Uterus (tissue), 4 donors: ENCODE data around the gene SCG5. TPM values are rescaled to one million over a fixed set of nuclear protein-coding genes. Genes with fewer than 3 reads are reported as not detected.

ENCODE experiments used
- DNase-seq, 2 donors: peaks; one replicate each; pipeline ENCODE4 v3.0.0-alpha.2; 2019 to 2020
- H3K27ac ChIP-seq, 2 donors: fragments of 200-600 bp; sonication (generic); 1 replicate in 1 of 2; 2 replicates in 1 of 2; pipeline ENCODE4 v1.5.1; 2016 to 2018
- H3K27me3 ChIP-seq, 2 donors: fragments of 200-600 bp; sonication (generic); one replicate each; pipeline ENCODE4 v1.5.1; 2018 to 2019; ENCODE audit warnings: control low read depth in 1 of 2
- H3K36me3 ChIP-seq, 2 donors: fragments of 200-600 bp; sonication (generic); one replicate each; pipeline ENCODE4 v1.5.1; 2019; ENCODE audit warnings: control low read depth in 1 of 2
- H3K4me1 ChIP-seq, 2 donors: fragments of 200-600 bp; sonication (generic); one replicate each; pipeline ENCODE4 v1.5.1; 2018 to 2019; ENCODE audit warnings: control low read depth in 1 of 2
- H3K4me3 ChIP-seq, 2 donors: fragments of 200-600 bp; sonication (generic); 1 replicate in 1 of 2; 2 replicates in 1 of 2; pipeline ENCODE4 v1.5.1; 2018 to 2019; ENCODE audit warnings: mild to moderate bottlenecking in 1 of 2
- H3K9me3 ChIP-seq, 2 donors: fragments of 200-600 bp; sonication (generic); one replicate each; pipeline ENCODE4 v1.5.1; 2019; ENCODE audit warnings: control low read depth in 1 of 2
- POLR2A ChIP-seq, 2 donors: fragments of 450-650 bp; IDR thresholded peaks; one replicate each; pipeline ENCODE4 v1.6.1; 2016; ENCODE audit warnings: antibody characterized with exemption in 2 of 2, mild to moderate bottlenecking in 1 of 2, moderate library complexity in 1 of 2
- intact Hi-C: fragments of 100-400 bp; cut with DNase I; formaldehyde crosslinking; loops from one replicate; pipeline ENCODE4 v1.15.1; 2023; ENCODE audit warnings: low total_unique reads
- total RNA-seq, 4 donors: library from RNA; depleted of rRNA in 3 of 4; stranded (reverse); fragments of >200 nt in 3 of 4; gene quantifications; one replicate each; pipeline versions ENCODE4 v1.1.0 to v1.2.4, GENCODE V29; 2014 to 2023
- TF ChIP-seq, protein P1 (sequence below), 4 experiments: fragments of 200-600 bp in 2 of 4; fragments of 450-650 bp in 2 of 4; sonication (generic) in 2 of 4; IDR thresholded peaks; one replicate each; pipeline ENCODE4 v1.5.1; 2016 to 2019; ENCODE audit warnings: antibody characterized with exemption in 4 of 4, mild to moderate bottlenecking in 2 of 4, moderate library complexity in 1 of 4
- donor health status: DM: yes; HTN: yes; CAD: no.

Gene SCG5
- total RNA-seq, 4 donors from 2014 or later = 1.4 to 42.2 TPM; not detected in 2

DNA sequence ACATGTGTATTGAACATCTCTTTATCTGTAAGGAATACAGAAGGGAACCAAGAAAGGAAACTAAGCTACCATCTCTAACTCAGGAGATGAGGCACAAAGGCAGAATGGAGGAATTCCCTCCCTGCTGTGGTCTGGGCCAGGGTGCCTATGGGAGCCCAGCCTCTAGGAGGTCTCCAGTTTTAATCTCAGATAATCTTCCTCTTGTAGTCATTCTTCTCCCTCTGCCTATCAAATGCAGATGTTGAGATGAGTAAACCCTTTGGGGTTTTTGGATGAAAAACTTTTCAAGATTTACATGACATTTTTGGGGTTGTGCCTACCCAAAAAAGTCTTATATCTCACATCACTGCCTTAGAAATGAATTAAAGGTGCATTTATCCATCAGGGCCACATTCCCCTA lies 23.3 kb downstream of the SCG5 start:
- H3K36me3 ChIP-seq = no peaks in the 10 kb centered on the region

GRCh38 chr15:32667321-32667720 lies 25.8 kb downstream of the SCG5 start:
- H3K9me3 ChIP-seq = no peaks in the 10 kb centered on the region
- intact Hi-C loops = loop anchor here (10.0 kb wide), 1 partner anchor 327 kb away; no protein-coding TSS in a partner anchor
- no peak for TF ChIP-seq POLR2A (IDR thresholded peaks at IDR 0.05)
- TF ChIP-seq, protein P1, sequence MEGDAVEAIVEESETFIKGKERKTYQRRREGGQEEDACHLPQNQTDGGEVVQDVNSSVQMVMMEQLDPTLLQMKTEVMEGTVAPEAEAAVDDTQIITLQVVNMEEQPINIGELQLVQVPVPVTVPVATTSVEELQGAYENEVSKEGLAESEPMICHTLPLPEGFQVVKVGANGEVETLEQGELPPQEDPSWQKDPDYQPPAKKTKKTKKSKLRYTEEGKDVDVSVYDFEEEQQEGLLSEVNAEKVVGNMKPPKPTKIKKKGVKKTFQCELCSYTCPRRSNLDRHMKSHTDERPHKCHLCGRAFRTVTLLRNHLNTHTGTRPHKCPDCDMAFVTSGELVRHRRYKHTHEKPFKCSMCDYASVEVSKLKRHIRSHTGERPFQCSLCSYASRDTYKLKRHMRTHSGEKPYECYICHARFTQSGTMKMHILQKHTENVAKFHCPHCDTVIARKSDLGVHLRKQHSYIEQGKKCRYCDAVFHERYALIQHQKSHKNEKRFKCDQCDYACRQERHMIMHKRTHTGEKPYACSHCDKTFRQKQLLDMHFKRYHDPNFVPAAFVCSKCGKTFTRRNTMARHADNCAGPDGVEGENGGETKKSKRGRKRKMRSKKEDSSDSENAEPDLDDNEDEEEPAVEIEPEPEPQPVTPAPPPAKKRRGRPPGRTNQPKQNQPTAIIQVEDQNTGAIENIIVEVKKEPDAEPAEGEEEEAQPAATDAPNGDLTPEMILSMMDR (IDR thresholded peaks at IDR 0.05) = no peak
- H3K27me3 ChIP-seq = no peaks in the 10 kb centered on the region
- no peak overlapping the region for H3K4me3 ChIP-seq
- H3K27ac ChIP-seq = no peak overlapping the region
- no peaks in the 10 kb centered on the region for H3K36me3 ChIP-seq
- DNase-seq = no peak
- no peaks in the 10 kb centered on the region for H3K4me1 ChIP-seq

More for the DNA sequence above, 23.3 kb downstream of the SCG5 start:
- H3K4me1 ChIP-seq = no peaks in the 10 kb centered on the region
- TF ChIP-seq, protein P1 (IDR thresholded peaks at IDR 0.05) = no peak
- TF ChIP-seq POLR2A (IDR thresholded peaks at IDR 0.05) = no peak
- H3K9me3 ChIP-seq = no peaks in the 10 kb centered on the region
- intact Hi-C loops = loop anchor here (10.0 kb wide), 1 partner anchor 330 kb away; no protein-coding TSS in a partner anchor
- H3K27ac ChIP-seq = no peak overlapping the region
- no peak for DNase-seq
- no peak overlapping the region for H3K4me3 ChIP-seq
- H3K27me3 ChIP-seq = no peaks in the 10 kb centered on the region

- no peaks in the 10 kb centered on the region for H3K27me3 ChIP-seq
- H3K4me1 ChIP-seq = no peaks in the 10 kb centered on the region
- TF ChIP-seq, protein P1 (IDR thresholded peaks at IDR 0.05) = no peak
- no peak for TF ChIP-seq POLR2A (IDR thresholded peaks at IDR 0.05)
- H3K27ac ChIP-seq = no peak overlapping the region
- H3K4me3 ChIP-seq = no peak overlapping the region
- no peak for DNase-seq
- no peaks in the 10 kb centered on the region for H3K36me3 ChIP-seq
- intact Hi-C loops = loop anchor here (10.0 kb wide), 1 partner anchor 326 kb away; no protein-coding TSS in a partner anchor
- H3K9me3 ChIP-seq = no peaks in the 10 kb centered on the region
Measured at GRCh38 chr15:32668942-32669341, 27.4 kb downstream of the SCG5 start.

DNA sequence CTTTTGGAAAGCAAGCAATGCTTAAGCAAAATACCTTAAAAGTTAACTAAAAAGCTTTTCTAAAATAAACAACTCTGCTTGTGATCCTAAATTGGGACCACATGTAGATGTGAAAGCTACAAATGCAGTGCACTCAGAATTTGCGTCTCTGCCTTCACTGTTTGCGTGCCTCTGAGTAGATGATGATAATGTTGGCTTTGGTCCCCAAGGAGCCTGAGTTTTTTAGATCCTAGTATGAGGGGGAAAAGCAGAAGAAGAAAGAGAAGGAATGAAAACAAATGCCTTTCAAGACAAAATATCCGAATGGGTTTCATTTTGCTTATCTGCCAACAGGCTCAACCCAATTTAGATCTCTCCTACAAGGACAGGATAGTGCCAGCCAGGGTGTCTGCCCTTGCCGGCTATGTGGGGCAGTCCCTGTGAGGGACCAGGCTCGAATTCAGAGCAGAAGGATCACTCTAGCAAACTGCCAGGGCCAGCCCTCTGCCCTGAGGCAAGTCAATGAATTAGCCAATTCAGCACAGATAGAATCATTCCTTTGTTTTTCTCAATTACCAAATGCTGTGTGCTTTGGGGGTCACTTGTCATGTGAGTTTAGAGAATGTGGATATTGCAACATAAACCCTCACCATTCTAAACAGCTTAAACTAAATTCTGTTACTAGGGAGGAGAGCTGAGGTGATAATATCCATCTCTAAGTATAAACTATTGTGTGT lies 28.5 kb downstream of the SCG5 start:
- Histone ChIP-seq H3K9me3 (no peaks in the 10 kb centered on the region), H3K4me3 (no peak overlapping the region), H3K36me3 (no peaks in the 10 kb centered on the region), H3K4me1 (no peaks in the 10 kb centered on the region), H3K27ac (no peak overlapping the region), H3K27me3 (no peaks in the 10 kb centered on the region)
- intact Hi-C loops = loop anchor here (10.0 kb wide), 1 partner anchor 325 kb away; no protein-coding TSS in a partner anchor
- DNase-seq = no peak
- no peak for TF ChIP-seq POLR2A (IDR thresholded peaks at IDR 0.05)
- TF ChIP-seq, protein P1 (IDR thresholded peaks at IDR 0.05) = no peak

DNA sequence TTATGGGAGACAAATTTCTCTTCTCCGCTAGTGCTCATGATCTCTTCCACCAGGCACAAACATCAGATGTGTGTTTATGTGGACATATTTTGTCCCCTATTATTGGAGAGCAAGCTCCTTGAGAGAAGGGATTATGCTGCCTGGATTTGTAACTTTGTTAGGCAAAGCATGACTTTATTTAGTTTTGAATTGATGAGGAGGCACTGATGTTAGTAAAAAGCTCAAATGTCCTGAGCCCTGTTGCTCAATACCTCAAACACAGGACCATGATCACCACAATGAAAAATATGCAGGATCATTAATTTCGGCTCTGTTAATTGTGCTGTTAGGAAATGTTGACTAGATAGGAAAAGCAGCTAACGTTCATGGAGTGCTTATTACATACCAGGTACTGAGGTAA lies 29.1 kb downstream of the SCG5 start:
- intact Hi-C loops = no loop called here
- TF ChIP-seq POLR2A (IDR thresholded peaks at IDR 0.05) = no peak
- TF ChIP-seq, protein P1 (IDR thresholded peaks at IDR 0.05) = no peak

More for the DNA sequence above, 29.1 kb downstream of the SCG5 start:
- no peaks in the 10 kb centered on the region for H3K27me3 ChIP-seq
- H3K9me3 ChIP-seq = no peaks in the 10 kb centered on the region
- no peak overlapping the region for H3K27ac ChIP-seq
- DNase-seq = no peak
- no peaks in the 10 kb centered on the region for H3K36me3 ChIP-seq
- H3K4me3 ChIP-seq = no peak overlapping the region
- H3K4me1 ChIP-seq = no peaks in the 10 kb centered on the region
